HEK293 (cell line): ENCODE measurements around the gene CCDC63.

ENCODE experiments used
- EGR2 ChIP-seq: fragments of 450-650 bp; formaldehyde crosslinking; IDR thresholded peaks from 2 replicates; pipeline ENCODE4 v1.5.1; 2016; ENCODE audit warnings: low read depth, missing biosample characterization, missing genetic modification characterization
- GLI2 ChIP-seq: fragments of 450-650 bp; formaldehyde crosslinking; IDR thresholded peaks from 2 replicates; pipeline ENCODE4; 2017; ENCODE audit warnings: missing biosample characterization, missing genetic modification characterization, low read depth, borderline replicate concordance
- KLF16 ChIP-seq: fragments of 450-650 bp; formaldehyde crosslinking; IDR thresholded peaks from 2 replicates; pipeline ENCODE4 v1.5.1; 2017; ENCODE audit warnings: missing biosample characterization, missing genetic modification characterization
- KLF7 ChIP-seq: fragments of 450-650 bp; formaldehyde crosslinking; IDR thresholded peaks from 2 replicates; pipeline ENCODE4 v1.5.1; 2016; ENCODE audit warnings: missing biosample characterization, missing genetic modification characterization, borderline replicate concordance
- KLF8 ChIP-seq: fragments of 450-650 bp; formaldehyde crosslinking; IDR thresholded peaks from 2 replicates; pipeline ENCODE4 v1.5.1; 2016; ENCODE audit warnings: missing biosample characterization, missing genetic modification characterization
- ZBTB1 ChIP-seq: fragments of 450-650 bp; formaldehyde crosslinking; IDR thresholded peaks from 2 replicates; pipeline ENCODE4 v1.5.1; 2016; ENCODE audit warnings: missing biosample characterization, missing genetic modification characterization
- ZNF140 ChIP-seq: fragments of 450-650 bp; formaldehyde crosslinking; IDR thresholded peaks from 2 replicates; pipeline ENCODE4 v1.5.1; 2016; ENCODE audit warnings: missing biosample characterization, missing genetic modification characterization
- ZNF16 ChIP-seq: fragments of 450-650 bp; formaldehyde crosslinking; IDR thresholded peaks from 2 replicates; pipeline ENCODE4 v1.5.1; 2016; ENCODE audit warnings: low read depth, missing biosample characterization, missing genetic modification characterization
- ZNF223 ChIP-seq: fragments of 450-650 bp; formaldehyde crosslinking; IDR thresholded peaks from 2 replicates; pipeline ENCODE4 v1.5.1; 2016; ENCODE audit warnings: missing biosample characterization, missing genetic modification characterization
- ZNF350 ChIP-seq: fragments of 450-650 bp; formaldehyde crosslinking; IDR thresholded peaks from 2 replicates; pipeline ENCODE4 v1.5.0; 2017; ENCODE audit warnings: missing biosample characterization, mild to moderate bottlenecking, missing genetic modification characterization
- ZNF37A ChIP-seq: fragments of 450-650 bp; IDR thresholded peaks from 2 replicates; pipeline ENCODE4 v1.5.1; 2018; ENCODE audit warnings: missing biosample characterization, missing genetic modification characterization
- ZNF404 ChIP-seq: fragments of 450-650 bp; formaldehyde crosslinking; IDR thresholded peaks from 2 replicates; pipeline ENCODE4 v1.5.1; 2017; ENCODE audit warnings: missing biosample characterization, missing genetic modification characterization
- ZNF426 ChIP-seq: fragments of 450-650 bp; formaldehyde crosslinking; IDR thresholded peaks from 2 replicates; pipeline ENCODE4 v1.5.1; 2017; ENCODE audit warnings: missing biosample characterization, missing genetic modification characterization, mild to moderate bottlenecking, inconsistent platforms, moderate library complexity
- ZNF433 ChIP-seq: fragments of 450-650 bp; formaldehyde crosslinking; IDR thresholded peaks from 2 replicates; pipeline ENCODE4 v1.5.1; 2016; ENCODE audit warnings: missing biosample characterization, missing genetic modification characterization, low read depth
- ZNF530 ChIP-seq: fragments of 450-650 bp; formaldehyde crosslinking; IDR thresholded peaks from 2 replicates; pipeline ENCODE4 v1.5.1; 2016; ENCODE audit warnings: low read depth, missing biosample characterization, missing genetic modification characterization
- ZNF555 ChIP-seq: fragments of 450-650 bp; formaldehyde crosslinking; conservative IDR thresholded peaks from 2 replicates; pipeline ENCODE4 v1.5.1; 2017; ENCODE audit warnings: missing biosample characterization, mild to moderate bottlenecking, missing genetic modification characterization, inconsistent platforms
- ZNF558 ChIP-seq: fragments of 450-650 bp; formaldehyde crosslinking; IDR thresholded peaks from 2 replicates; pipeline ENCODE4 v1.5.1; 2016; ENCODE audit warnings: missing biosample characterization, missing genetic modification characterization
- ZNF560 ChIP-seq: fragments of 450-650 bp; formaldehyde crosslinking; IDR thresholded peaks from 2 replicates; pipeline ENCODE4 v1.5.1; 2017; ENCODE audit warnings: missing biosample characterization, missing genetic modification characterization, borderline replicate concordance
- ZNF600 ChIP-seq: fragments of 450-650 bp; formaldehyde crosslinking; IDR thresholded peaks from 2 replicates; pipeline ENCODE4 v1.5.1; 2016; ENCODE audit warnings: missing biosample characterization, missing genetic modification characterization
- ZNF658 ChIP-seq: fragments of 450-650 bp; formaldehyde crosslinking; IDR thresholded peaks from 2 replicates; pipeline ENCODE4; 2016; ENCODE audit warnings: missing biosample characterization, missing genetic modification characterization
- ZNF660 ChIP-seq: fragments of 450-650 bp; IDR thresholded peaks from 2 replicates; pipeline ENCODE4 v1.5.1; 2018; ENCODE audit warnings: missing biosample characterization, mild to moderate bottlenecking, missing genetic modification characterization
- ZNF701 ChIP-seq: fragments of 450-650 bp; formaldehyde crosslinking; IDR thresholded peaks from 2 replicates; pipeline ENCODE4 v1.5.1; 2016; ENCODE audit warnings: missing biosample characterization, missing genetic modification characterization
- ZNF777 ChIP-seq: fragments of 450-650 bp; formaldehyde crosslinking; IDR thresholded peaks from 2 replicates; pipeline ENCODE4 v1.5.1; 2017; ENCODE audit warnings: missing biosample characterization, missing genetic modification characterization, borderline replicate concordance
- ZNF785 ChIP-seq: fragments of 450-650 bp; formaldehyde crosslinking; IDR thresholded peaks from 2 replicates; pipeline ENCODE4 v1.5.1; 2016; ENCODE audit warnings: missing biosample characterization, missing genetic modification characterization
- ZNF792 ChIP-seq: fragments of 450-650 bp; formaldehyde crosslinking; IDR thresholded peaks from 2 replicates; pipeline ENCODE4 v1.5.1; 2016; ENCODE audit warnings: missing biosample characterization, missing genetic modification characterization
- ZNF843 ChIP-seq: fragments of 450-650 bp; formaldehyde crosslinking; IDR thresholded peaks from 2 replicates; pipeline ENCODE4 v1.5.1; 2016; ENCODE audit warnings: missing biosample characterization, missing genetic modification characterization
- ZXDB ChIP-seq: fragments of 450-650 bp; formaldehyde crosslinking; IDR thresholded peaks from 2 replicates; pipeline ENCODE4 v1.5.1; 2016; ENCODE audit warnings: missing biosample characterization, missing genetic modification characterization
- TF ChIP-seq, protein P1 (sequence below): IDR thresholded peaks from 2 replicates; pipeline ENCODE4 v1.6.1; 2011; ENCODE audit warnings: mild to moderate bottlenecking, low read depth, low read length, borderline replicate concordance
- TF ChIP-seq, protein P2 (sequence below): fragments of 450-650 bp; formaldehyde crosslinking; IDR thresholded peaks from 2 replicates; pipeline ENCODE4 v1.5.1; 2016; ENCODE audit warnings: missing biosample characterization, missing genetic modification characterization
- TF ChIP-seq, protein P3 (sequence below): fragments of 450-650 bp; formaldehyde crosslinking; IDR thresholded peaks from 2 replicates; pipeline ENCODE4 v1.5.1; 2016; ENCODE audit warnings: missing biosample characterization, missing genetic modification characterization
- TF ChIP-seq, protein P4 (sequence below): fragments of 450-650 bp; formaldehyde crosslinking; IDR thresholded peaks from 2 replicates; pipeline ENCODE4 v1.5.1; 2016; ENCODE audit warnings: missing biosample characterization, missing genetic modification characterization, borderline replicate concordance
- TF ChIP-seq, protein P5 (sequence below): fragments of 450-650 bp; formaldehyde crosslinking; IDR thresholded peaks from 2 replicates; pipeline ENCODE4 v1.5.1; 2016; ENCODE audit warnings: missing biosample characterization, missing genetic modification characterization

Gene CCDC63

DNA sequence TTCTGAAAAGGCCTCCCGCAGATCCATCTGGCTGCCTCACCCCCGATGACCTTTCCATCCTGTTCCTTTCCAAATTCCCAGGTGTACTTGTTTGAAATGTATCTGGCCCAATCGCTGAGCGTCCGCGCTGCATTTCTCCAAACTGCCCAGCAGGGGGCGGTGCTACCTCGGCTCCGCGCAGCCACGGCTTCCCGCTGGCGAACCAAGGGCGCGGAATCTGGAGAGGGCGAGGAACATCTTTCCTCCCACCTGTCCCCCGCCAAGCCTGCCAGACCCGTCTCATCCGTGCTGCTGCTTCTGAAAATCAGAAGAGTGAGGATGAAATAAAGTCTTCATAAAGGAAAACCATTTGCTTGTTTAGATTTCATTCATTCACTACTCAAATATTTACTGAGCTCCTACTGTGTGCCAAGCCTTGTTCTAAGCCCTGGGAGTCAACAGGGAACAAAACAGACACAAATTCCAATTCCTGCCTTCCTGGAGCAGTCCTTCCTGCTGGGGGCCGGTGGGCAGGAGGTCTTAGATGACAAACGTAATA, 90.4 kb downstream of the CCDC63 start (continued):
- TF ChIP-seq ZXDB (tag by site-specific recombination) (no peak), ZNF223 (tag by site-specific recombination) (no peak), ZNF701 (tag by site-specific recombination) (no peak), ZNF530 (tag by site-specific recombination) (no peak), ZBTB1 (tag by site-specific recombination) (no peak), ZNF433 (tag by site-specific recombination) (no peak), EGR2 (no peak), ZNF792 (tag by site-specific recombination) (no peak), ZNF843 (no peak), ZNF560 (tag by site-specific recombination) (no peak), ZNF777 (tag by site-specific recombination) (no peak), ZNF555 (tag by site-specific recombination) (no peak), ZNF426 (tag by site-specific recombination) (no peak), KLF7 (tag by site-specific recombination) (no peak), KLF16 (no peak), ZNF660 (tag by site-specific recombination) (0 out of 2 replicates have a peak, but pooled peaks have one; percentile 42), ZNF600 (peak; percentile 37; the same call in 1 of the 2 replicates), ZNF558 (tag by site-specific recombination) (no peak), ZNF350 (tag by site-specific recombination) (no peak), ZNF37A (tag by site-specific recombination) (no peak), KLF8 (tag by site-specific recombination) (no peak), ZNF404 (tag by site-specific recombination) (no peak), ZNF785 (tag by site-specific recombination) (no peak), ZNF16 (tag by site-specific recombination) (no peak), ZNF140 (tag by site-specific recombination) (no peak), GLI2 (tag by site-specific recombination) (no peak), ZNF658 (tag by site-specific recombination) (no peak)
- TF ChIP-seq, protein P1, sequence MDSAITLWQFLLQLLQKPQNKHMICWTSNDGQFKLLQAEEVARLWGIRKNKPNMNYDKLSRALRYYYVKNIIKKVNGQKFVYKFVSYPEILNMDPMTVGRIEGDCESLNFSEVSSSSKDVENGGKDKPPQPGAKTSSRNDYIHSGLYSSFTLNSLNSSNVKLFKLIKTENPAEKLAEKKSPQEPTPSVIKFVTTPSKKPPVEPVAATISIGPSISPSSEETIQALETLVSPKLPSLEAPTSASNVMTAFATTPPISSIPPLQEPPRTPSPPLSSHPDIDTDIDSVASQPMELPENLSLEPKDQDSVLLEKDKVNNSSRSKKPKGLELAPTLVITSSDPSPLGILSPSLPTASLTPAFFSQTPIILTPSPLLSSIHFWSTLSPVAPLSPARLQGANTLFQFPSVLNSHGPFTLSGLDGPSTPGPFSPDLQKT: no peak
- TF ChIP-seq, protein P2, sequence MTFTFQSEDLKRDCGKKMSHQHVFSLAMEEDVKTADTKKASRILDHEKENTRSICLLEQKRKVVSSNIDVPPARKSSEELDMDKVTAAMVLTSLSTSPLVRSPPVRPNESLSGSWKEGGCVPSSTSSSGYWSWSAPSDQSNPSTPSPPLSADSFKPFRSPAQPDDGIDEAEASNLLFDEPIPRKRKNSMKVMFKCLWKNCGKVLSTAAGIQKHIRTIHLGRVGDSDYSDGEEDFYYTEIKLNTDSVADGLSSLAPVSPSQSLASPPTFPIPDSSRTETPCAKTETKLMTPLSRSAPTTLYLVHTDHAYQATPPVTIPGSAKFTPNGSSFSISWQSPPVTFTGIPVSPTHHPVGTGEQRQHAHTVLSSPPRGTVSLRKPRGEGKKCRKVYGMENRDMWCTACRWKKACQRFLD (tag by site-specific recombination): no peak
- TF ChIP-seq, protein P3, sequence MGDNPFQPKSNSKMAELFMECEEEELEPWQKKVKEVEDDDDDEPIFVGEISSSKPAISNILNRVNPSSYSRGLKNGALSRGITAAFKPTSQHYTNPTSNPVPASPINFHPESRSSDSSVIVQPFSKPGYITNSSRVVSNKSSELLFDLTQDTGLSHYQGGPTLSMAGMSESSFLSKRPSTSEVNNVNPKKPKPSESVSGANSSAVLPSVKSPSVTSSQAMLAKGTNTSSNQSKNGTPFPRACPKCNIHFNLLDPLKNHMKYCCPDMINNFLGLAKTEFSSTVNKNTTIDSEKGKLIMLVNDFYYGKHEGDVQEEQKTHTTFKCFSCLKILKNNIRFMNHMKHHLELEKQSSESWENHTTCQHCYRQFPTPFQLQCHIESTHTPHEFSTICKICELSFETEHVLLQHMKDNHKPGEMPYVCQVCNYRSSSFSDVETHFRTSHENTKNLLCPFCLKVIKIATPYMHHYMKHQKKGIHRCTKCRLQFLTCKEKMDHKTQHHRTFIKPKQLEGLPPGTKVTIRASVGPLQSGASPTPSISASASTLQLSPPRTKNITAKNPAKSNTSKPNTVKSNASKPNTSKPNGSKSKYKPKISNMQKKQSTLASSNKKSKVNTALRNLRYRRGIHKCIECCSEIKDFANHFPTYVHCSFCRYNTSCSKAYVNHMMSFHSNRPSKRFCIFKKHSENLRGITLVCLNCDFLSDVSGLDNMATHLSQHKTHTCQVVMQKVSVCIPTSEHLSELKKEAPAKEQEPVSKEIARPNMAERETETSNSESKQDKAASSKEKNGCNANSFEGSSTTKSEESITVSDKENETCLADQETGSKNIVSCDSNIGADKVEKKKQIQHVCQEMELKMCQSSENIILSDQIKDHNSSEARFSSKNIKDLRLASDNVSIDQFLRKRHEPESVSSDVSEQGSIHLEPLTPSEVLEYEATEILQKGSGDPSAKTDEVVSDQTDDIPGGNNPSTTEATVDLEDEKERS (tag by site-specific recombination): no peak
- TF ChIP-seq, protein P4, sequence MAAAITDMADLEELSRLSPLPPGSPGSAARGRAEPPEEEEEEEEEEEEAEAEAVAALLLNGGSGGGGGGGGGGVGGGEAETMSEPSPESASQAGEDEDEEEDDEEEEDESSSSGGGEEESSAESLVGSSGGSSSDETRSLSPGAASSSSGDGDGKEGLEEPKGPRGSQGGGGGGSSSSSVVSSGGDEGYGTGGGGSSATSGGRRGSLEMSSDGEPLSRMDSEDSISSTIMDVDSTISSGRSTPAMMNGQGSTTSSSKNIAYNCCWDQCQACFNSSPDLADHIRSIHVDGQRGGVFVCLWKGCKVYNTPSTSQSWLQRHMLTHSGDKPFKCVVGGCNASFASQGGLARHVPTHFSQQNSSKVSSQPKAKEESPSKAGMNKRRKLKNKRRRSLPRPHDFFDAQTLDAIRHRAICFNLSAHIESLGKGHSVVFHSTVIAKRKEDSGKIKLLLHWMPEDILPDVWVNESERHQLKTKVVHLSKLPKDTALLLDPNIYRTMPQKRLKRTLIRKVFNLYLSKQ (tag by site-specific recombination): no peak
- TF ChIP-seq, protein P5, sequence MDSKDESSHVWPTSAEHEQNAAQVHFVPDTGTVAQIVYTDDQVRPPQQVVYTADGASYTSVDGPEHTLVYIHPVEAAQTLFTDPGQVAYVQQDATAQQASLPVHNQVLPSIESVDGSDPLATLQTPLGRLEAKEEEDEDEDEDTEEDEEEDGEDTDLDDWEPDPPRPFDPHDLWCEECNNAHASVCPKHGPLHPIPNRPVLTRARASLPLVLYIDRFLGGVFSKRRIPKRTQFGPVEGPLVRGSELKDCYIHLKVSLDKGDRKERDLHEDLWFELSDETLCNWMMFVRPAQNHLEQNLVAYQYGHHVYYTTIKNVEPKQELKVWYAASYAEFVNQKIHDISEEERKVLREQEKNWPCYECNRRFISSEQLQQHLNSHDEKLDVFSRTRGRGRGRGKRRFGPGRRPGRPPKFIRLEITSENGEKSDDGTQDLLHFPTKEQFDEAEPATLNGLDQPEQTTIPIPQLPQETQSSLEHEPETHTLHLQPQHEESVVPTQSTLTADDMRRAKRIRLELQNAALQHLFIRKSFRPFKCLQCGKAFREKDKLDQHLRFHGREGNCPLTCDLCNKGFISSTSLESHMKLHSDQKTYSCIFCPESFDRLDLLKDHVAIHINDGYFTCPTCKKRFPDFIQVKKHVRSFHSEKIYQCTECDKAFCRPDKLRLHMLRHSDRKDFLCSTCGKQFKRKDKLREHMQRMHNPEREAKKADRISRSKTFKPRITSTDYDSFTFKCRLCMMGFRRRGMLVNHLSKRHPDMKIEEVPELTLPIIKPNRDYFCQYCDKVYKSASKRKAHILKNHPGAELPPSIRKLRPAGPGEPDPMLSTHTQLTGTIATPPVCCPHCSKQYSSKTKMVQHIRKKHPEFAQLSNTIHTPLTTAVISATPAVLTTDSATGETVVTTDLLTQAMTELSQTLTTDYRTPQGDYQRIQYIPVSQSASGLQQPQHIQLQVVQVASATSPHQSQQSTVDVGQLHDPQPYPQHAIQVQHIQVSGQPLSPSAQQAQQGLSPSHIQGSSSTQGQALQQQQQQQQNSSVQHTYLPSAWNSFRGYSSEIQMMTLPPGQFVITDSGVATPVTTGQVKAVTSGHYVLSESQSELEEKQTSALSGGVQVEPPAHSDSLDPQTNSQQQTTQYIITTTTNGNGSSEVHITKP: no peak
